LoVo (cell line): ENCODE measurements around the gene GCNA.
"Not testable (repeated sequence)": the region's sequence is repeated elsewhere in the genome, so short reads cannot be mapped to it uniquely, and the experiment has no call there.

ENCODE experiments used
- DNase-seq: peaks from one replicate; pipeline ENCODE4 v3.0.0-alpha.2; 2016; ENCODE audit warnings: low spot score

Gene GCNA

DNA sequence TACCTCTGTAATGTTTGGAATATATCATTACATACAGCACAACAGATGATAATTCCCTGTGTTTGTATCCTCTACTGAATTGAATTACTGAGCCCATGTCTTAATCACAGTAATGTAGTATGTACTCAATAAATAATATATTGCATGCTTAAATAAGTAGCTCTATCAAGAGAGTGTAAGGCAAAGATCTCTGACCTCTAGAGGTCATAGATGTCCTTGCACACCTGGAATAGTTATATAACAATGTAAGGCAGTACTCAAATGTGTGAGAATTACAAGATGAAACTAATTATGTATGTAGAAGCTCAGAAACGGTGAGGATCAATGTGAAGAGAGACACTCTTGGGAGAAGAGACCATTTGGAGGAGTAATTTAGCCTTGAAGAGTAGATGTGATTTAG is 14.3 kb upstream of the GCNA start:
- no peak for DNase-seq

- no peak for DNase-seq
These were observed 12.7 kb upstream of the GCNA start for GRCh38 chrX:71565474-71566041.

DNA sequence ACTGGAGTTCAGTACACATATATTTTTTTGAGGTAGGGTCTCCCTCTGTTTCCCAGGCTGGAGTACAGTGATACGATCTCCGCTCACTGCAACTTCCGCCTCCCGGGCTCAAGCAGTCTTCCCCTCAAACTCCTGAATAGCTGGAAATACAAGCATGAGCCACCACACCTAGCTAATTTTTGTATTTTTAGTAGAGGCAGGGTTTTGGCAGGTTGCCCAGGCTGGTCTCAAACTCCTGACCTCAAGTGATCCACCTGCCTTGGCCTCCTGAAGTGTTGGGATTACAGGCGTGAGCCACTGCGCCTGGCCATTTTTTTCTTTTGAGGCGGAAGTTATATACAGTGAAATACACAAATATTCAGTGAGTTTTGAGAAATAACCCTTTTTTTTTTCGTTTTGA is 6.8 kb upstream of the GCNA start:
- not testable (repeated sequence) for DNase-seq

DNA sequence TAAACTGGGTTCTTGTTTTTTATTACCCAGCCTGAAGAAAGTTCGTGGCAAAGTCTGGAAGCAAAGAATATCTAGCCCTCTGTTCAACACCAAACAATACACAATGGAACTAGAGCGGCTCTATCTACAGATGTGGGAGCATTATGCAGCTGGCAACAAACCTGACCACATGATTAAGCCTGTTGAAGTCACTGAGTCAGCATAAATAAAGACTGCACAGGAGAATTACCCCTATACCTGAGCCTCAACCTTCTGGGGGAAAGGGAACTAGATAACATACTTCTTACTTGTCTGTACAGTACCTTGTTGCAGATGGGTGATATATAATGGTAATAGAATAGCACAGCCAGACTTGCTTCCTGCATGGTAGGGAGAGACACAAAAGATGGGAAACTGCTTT is 4.6 kb upstream of the GCNA start:
- no peak for DNase-seq

- DNase-seq = no peak
These were observed 555 bp upstream of the GCNA start for GRCh38 chrX:71577682-71578081.

- DNase-seq = no peak
These were observed 1.1 kb downstream of the GCNA start for GRCh38 chrX:71579136-71579989.

DNA sequence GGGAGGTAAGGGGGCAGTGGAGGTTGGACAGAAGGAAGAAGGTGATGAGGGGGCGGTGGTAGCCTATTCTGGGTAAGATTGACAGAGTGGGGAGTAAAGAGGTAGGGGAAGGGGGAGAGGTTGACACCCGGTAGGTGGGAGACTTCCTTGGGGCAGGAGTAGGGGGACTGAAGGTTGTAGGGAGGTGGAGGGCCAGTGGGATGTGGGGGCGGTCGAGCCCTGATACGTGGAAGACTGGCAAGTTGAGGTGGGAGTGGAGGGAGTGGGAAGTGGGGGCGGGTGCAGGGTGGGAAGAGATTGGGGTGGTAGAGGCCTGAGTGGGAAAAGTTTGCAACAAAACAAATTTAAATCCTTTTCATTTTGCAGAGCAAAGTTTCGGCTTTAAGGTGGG is 1.7 kb downstream of the GCNA start:
- no peak for DNase-seq

GRCh38 chrX:71581210-71581609 is 3.0 kb downstream of the GCNA start:
- no peak for DNase-seq

- no peak for DNase-seq
These were observed 8.7 kb downstream of the GCNA start for GRCh38 chrX:71586929-71587328.

DNA sequence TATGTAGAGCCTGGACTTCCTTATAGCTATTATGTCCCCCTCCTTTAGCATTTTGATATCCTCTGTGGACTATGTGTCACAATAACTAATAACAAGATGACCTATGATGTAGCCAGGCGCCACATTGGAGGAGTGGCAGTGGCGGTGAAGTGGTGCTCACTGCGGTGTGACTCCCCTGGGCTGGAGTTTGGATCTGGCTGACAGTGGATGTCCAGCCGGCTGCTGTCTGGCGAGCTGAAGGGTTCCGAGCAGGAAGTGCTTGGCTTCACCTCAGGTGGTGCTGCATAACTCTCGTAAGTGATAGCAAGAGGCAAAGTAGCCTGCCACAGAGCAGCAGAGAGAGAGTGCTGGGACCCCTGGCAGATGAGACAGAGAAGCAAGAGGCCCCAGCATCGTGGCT is 15.0 kb downstream of the GCNA start:
- DNase-seq = not testable (repeated sequence)

GRCh38 chrX:71599965-71600364 is 21.7 kb downstream of the GCNA start:
- no peak for DNase-seq

- no peak for DNase-seq
These were observed 25.4 kb downstream of the GCNA start for GRCh38 chrX:71603618-71604017.

GRCh38 chrX:71604141-71604540 is 25.9 kb downstream of the GCNA start:
- no peak for DNase-seq

DNA sequence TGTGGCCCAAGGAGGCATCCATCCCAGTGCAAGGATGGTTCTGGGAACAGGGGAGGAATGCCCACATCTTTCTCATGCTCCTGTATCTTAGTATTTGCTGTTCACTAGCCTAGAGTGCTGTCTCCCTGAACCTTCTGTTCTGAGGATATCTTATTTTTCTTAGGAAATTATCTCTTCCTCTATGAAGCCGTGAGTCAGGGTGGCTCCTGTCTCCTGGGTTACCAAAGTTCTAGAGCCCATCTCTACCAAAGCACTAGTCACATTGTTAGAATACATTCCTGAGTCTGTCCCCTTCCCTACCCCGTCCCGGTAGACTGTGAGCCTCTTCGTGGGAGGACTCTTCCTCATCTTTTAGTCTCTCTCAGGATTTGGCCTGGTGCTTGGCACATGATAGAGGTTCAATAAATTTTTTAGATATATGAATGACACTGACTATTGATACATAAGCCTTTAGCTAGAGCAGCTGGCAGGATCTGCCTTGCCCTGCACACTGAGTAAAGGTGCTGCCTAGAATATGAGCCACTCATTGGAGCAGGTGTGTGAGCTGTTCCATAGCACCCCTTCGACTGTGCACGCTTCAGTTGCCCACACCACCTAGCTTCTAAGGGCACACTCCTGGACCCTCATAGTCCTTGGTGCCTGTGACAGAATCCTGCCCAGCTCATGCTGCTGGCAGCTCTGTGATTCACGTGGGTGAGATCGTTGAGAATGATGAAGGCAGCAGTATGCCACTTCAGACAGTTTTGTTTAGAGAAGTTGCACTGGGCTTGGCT is 26.7 kb downstream of the GCNA start:
- no peak for DNase-seq

- DNase-seq = no peak
These were observed 28.4 kb downstream of the GCNA start for GRCh38 chrX:71606536-71607216.

GRCh38 chrX:71607488-71607887 is 29.3 kb downstream of the GCNA start:
- no peak for DNase-seq

DNA sequence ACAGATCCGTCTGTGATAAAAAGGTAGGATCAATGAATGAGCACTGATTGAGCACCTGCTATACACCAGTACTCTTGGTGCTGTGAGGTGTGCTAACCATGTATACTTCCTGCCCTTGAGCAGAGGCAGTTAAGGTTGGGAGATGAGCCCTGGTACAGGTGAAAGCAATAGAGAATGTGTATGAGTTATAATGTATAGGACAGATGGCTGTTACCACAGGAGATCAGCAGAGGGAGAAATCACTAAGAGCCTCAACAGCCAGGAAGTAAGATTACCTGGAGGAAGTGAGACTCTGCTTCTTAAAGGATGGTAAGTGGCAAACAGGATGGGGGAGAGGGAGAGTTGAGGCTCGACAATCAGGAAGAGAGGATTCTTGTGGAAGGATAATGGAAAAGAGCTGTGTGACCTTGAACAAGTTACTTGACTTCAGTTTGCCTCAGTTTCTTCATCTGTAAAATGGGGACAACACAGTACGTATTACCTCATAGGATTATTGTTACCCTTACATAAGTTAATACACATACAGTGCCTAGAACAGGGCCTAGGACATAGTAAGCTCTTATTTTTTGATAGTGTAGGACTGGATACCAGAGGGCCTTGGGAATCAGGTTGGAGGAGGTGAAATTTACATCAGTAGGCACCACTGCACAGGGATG is 31.0 kb downstream of the GCNA start:
- no peak for DNase-seq

DNA sequence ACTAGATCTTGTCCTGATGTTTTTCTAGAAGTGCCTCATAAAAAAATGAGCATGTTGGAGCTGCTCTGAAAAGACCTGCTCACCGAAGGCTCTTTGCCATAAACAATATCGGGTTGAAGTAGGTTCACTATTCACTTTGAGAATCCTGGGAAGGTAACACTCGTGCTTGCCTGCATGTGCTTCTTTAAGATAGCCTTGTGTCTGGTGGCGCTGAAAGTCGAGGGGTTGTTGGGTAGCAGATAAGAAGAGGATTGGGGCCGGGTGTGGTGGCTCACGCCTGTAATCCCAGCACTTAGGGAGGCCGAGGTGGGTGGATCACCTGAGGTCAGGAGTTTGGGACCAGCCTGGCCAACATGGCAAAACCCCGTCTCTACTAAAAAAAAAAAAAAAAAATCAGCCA is 33.5 kb downstream of the GCNA start:
- not testable (repeated sequence) for DNase-seq

- no peak for DNase-seq
These were observed 34.0 kb downstream of the GCNA start for GRCh38 chrX:71612256-71612655.

DNA sequence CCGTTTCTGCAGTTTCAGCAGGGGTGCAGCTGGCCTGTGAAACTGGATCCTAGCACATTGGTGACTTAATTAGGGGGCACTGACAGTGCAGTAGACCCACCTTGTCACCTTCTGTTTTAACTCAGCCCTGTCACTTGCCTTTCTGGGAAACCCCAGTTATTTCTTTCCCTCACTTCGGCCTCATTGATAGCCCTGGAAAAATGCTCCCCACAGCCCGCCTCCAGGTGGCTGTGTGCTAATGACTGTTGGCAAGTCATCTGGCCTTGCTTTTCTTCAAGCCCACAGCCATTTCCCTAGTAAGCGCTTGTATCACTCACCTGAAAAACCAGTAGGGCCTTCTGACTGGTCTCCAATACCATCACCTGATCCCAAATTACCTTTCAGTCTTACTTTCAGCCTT is 36.8 kb downstream of the GCNA start:
- DNase-seq = no peak

GRCh38 chrX:71615954-71616353 is 37.7 kb downstream of the GCNA start:
- no peak for DNase-seq
